H1 (cell line): ENCODE measurements around the gene ADD3. TPM values are rescaled to one million over a fixed set of nuclear protein-coding genes. Genes with fewer than 3 reads are reported as not detected.

Source experiments
- CTCF ChIA-PET: fragments of 300-600 bp; sonication (Branson Sonifier 250); formaldehyde crosslinking; loops from one replicate; lab custom pipeline; 2021; ENCODE audit not compliant: partially characterized antibody; lab: Charles Lee
- POLR2A ChIA-PET: fragments of 300-600 bp; sonication (Branson Sonifier 250); formaldehyde crosslinking; loops from one replicate; lab custom pipeline; 2021; ENCODE audit warnings: inconsistent platforms; ENCODE audit not compliant: partially characterized antibody; lab: Charles Lee
- DNase-seq, 2 experiments: peaks; one replicate each; pipeline versions ENCODE4 v3.0.0 to v3.0.0-alpha.2; 2010 to 2022; ENCODE audit warnings: low spot score in 2 of 2, low read depth in 1 of 2, mixed read lengths in 1 of 2
- FAIRE-seq: peaks from 2 replicates; lab custom pipeline; 2011; peaks lifted over from hg19 to GRCh38; lab: Jason Lieb, UNC
- H2AFZ ChIP-seq: 2 replicates; pipeline ENCODE4 v1.8.1; 2012; ENCODE audit warnings: low read length, inconsistent platforms
- H2AK5ac ChIP-seq: 2 replicates; pipeline ENCODE4 v1.6.1; 2013; ENCODE audit warnings: low read depth, low read length
- H2BK120ac ChIP-seq: replicated peaks from 2 replicates; pipeline ENCODE3; 2013; ENCODE audit warnings: low read depth, low read length, inconsistent platforms
- H2BK12ac ChIP-seq: 2 replicates; pipeline ENCODE4 v1.6.1; 2013; ENCODE audit warnings: low read depth, low read length
- H2BK15ac ChIP-seq: 2 replicates; pipeline ENCODE4 v1.6.1; 2013; ENCODE audit warnings: low read length
- H2BK20ac ChIP-seq: 2 replicates; pipeline ENCODE4 v1.6.1; 2013; ENCODE audit warnings: low read length
- H2BK5ac ChIP-seq: 2 replicates; pipeline ENCODE4 v1.6.1; 2013; ENCODE audit warnings: low read depth, low read length
- H3K14ac ChIP-seq: 2 replicates; pipeline ENCODE4 v1.6.1; 2013; ENCODE audit warnings: inconsistent platforms; ENCODE audit not compliant: insufficient read length
- H3K18ac ChIP-seq: 2 replicates; pipeline ENCODE4 v1.6.1; 2013; ENCODE audit warnings: low read length; ENCODE audit errors: extremely low read depth
- H3K23ac ChIP-seq: 2 replicates; pipeline ENCODE4 v1.6.1; 2013; ENCODE audit warnings: inconsistent platforms; ENCODE audit not compliant: insufficient read length
- H3K23me2 ChIP-seq: 2 replicates; pipeline ENCODE4 v1.6.1; 2013; ENCODE audit warnings: low read depth, low read length
- H3K27ac ChIP-seq: 2 replicates; pipeline ENCODE4 v1.6.1; 2011; ENCODE audit warnings: low read depth, low read length, inconsistent platforms
- H3K27me3 ChIP-seq, 4 experiments: replicated peaks in 1 of 4; 1 replicate in 1 of 4; 2 replicates in 3 of 4; pipeline versions ENCODE4 v1.6.1 to v1.8.1; 2011 to 2013; ENCODE audit warnings: low read length in 3 of 4, mild to moderate bottlenecking in 3 of 4, inconsistent platforms in 2 of 4, mixed read lengths in 2 of 4, moderate library complexity in 1 of 4; ENCODE audit not compliant: control insufficient read depth in 3 of 4, insufficient read depth in 3 of 4; ENCODE audit errors: extremely low read depth in 1 of 4
- H3K36me3 ChIP-seq, 4 experiments: 2 replicates each; pipeline versions ENCODE4 v1.6.1 to v1.8.1; 2011 to 2013; ENCODE audit warnings: mild to moderate bottlenecking in 4 of 4, low read length in 3 of 4, moderate library complexity in 2 of 4, control low read depth in 1 of 4, inconsistent platforms in 1 of 4; ENCODE audit not compliant: insufficient read depth in 4 of 4, control insufficient read depth in 2 of 4
- H3K4ac ChIP-seq: replicated peaks from 2 replicates; pipeline ENCODE3; 2013; ENCODE audit warnings: low read length, low read depth, mixed read lengths, inconsistent platforms; ENCODE audit not compliant: insufficient read length
- H3K4me1 ChIP-seq, 4 experiments: replicated peaks in 1 of 4; 1 replicate in 1 of 4; 2 replicates in 3 of 4; pipeline versions ENCODE4 v1.6.1 to v1.8.1; 2011 to 2013; ENCODE audit warnings: low read length in 3 of 4, inconsistent platforms in 2 of 4, mixed read lengths in 1 of 4; ENCODE audit not compliant: insufficient read depth in 4 of 4, control insufficient read depth in 3 of 4
- H3K4me2 ChIP-seq, 2 experiments: 2 replicates each; pipeline versions ENCODE4 v1.6.1 to v1.8.1; 2011 to 2013; ENCODE audit warnings: low read depth in 2 of 2, low read length in 2 of 2, control low read depth in 1 of 2, inconsistent platforms in 1 of 2, mild to moderate bottlenecking in 1 of 2; ENCODE audit not compliant: insufficient read depth in 1 of 2
- H3K4me3 ChIP-seq, 4 experiments: fragments of 200-600, 300-600 bp in 1 of 4; sonication (generic), shearing (Covaris generic), sonication (Bioruptor Twin) in 1 of 4; 2 replicates each; pipeline versions ENCODE4 v1.5.1 to v1.8.1; 2011 to 2016; ENCODE audit warnings: low read length in 4 of 4, low read depth in 3 of 4, control low read depth in 2 of 4, inconsistent platforms in 2 of 4, mild to moderate bottlenecking in 2 of 4, mixed read lengths in 1 of 4, moderate library complexity in 1 of 4; ENCODE audit not compliant: insufficient read depth in 2 of 4; ENCODE audit errors: extremely low read depth in 1 of 4
- H3K56ac ChIP-seq: replicated peaks from 2 replicates; pipeline ENCODE3; 2013; ENCODE audit warnings: low read depth, mild to moderate bottlenecking, mixed read lengths, low read length, inconsistent platforms; ENCODE audit not compliant: insufficient read length
- H3K79me1 ChIP-seq: 2 replicates; pipeline ENCODE4 v1.6.1; 2013; ENCODE audit warnings: low read depth, low read length, control low read depth
- H3K79me2 ChIP-seq, 2 experiments: 2 replicates each; pipeline versions ENCODE4 v1.6.1 to v1.8.1; 2012 to 2013; ENCODE audit warnings: low read length in 2 of 2, mild to moderate bottlenecking in 2 of 2, inconsistent platforms in 1 of 2; ENCODE audit not compliant: insufficient read depth in 2 of 2, control insufficient read depth in 1 of 2
- H3K9ac ChIP-seq, 4 experiments: replicated peaks in 1 of 4; 1 replicate in 1 of 4; 2 replicates in 3 of 4; pipeline versions ENCODE4 v1.6.1 to v1.8.1; 2011 to 2013; ENCODE audit warnings: low read depth in 3 of 4, low read length in 3 of 4, control low read depth in 2 of 4, mild to moderate bottlenecking in 2 of 4, moderate library complexity in 2 of 4, inconsistent platforms in 1 of 4; ENCODE audit errors: extremely low read depth in 1 of 4
- H3K9me3 ChIP-seq, 2 experiments: 2 replicates each; pipeline versions ENCODE4 v1.6.1 to v1.8.1; 2012 to 2013; ENCODE audit warnings: mild to moderate bottlenecking in 2 of 2, moderate library complexity in 2 of 2, control low read depth in 1 of 2, inconsistent platforms in 1 of 2, low read depth in 1 of 2, low read length in 1 of 2, mixed read lengths in 1 of 2; ENCODE audit not compliant: insufficient read depth in 2 of 2
- H4K20me1 ChIP-seq, 2 experiments: replicated peaks in 1 of 2; 2 replicates each; pipeline versions ENCODE3 to v1.8.1; 2011 to 2013; ENCODE audit warnings: inconsistent platforms in 2 of 2, low read length in 2 of 2, mild to moderate bottlenecking in 1 of 2; ENCODE audit not compliant: insufficient read depth in 2 of 2, control insufficient read depth in 1 of 2
- H4K5ac ChIP-seq: 2 replicates; pipeline ENCODE4 v1.6.1; 2013; ENCODE audit warnings: low read length, low read depth, mixed read lengths, inconsistent platforms; ENCODE audit not compliant: insufficient read length
- H4K8ac ChIP-seq: 2 replicates; pipeline ENCODE4 v1.8.0; 2013; ENCODE audit warnings: mild to moderate bottlenecking, moderate library complexity, low read length, inconsistent platforms; ENCODE audit not compliant: insufficient read depth; ENCODE audit errors: extremely low read depth
- H4K91ac ChIP-seq: replicated peaks from 2 replicates; pipeline ENCODE3; 2013; ENCODE audit warnings: low read length, mixed read lengths, inconsistent platforms; ENCODE audit not compliant: insufficient read length
- BACH1 ChIP-seq: IDR thresholded peaks from 2 replicates; pipeline ENCODE4 v1.6.1; 2012; ENCODE audit warnings: low read length, improper control_type of control experiment
- CREB1 ChIP-seq: IDR thresholded peaks from 2 replicates; pipeline ENCODE4 v1.6.1; 2012; ENCODE audit warnings: inconsistent platforms
- CTBP2 ChIP-seq: IDR thresholded peaks from 2 replicates; pipeline ENCODE4 v1.7.0; 2011; ENCODE audit warnings: borderline replicate concordance, mild to moderate bottlenecking, moderate library complexity, mixed read lengths, low read length; ENCODE audit not compliant: insufficient read depth, insufficient read length
- EZH2 ChIP-seq: fragments of 200-600 bp; sonication (generic); IDR thresholded peaks from 2 replicates; pipeline ENCODE4 v1.7.1; 2012; ENCODE audit warnings: low read depth, mild to moderate bottlenecking, moderate library complexity, low read length, inconsistent platforms; ENCODE audit not compliant: severe bottlenecking
- GABPA ChIP-seq: IDR thresholded peaks from 2 replicates; pipeline ENCODE4 v1.6.1; 2011; ENCODE audit warnings: mild to moderate bottlenecking, low read length, moderate library complexity, borderline replicate concordance; ENCODE audit not compliant: insufficient read depth
- GTF2F1 ChIP-seq: IDR thresholded peaks from 2 replicates; pipeline ENCODE4 v1.6.1; 2012; ENCODE audit warnings: low read depth, low read length, improper control_type of control experiment, borderline replicate concordance
- KDM4A ChIP-seq: IDR thresholded peaks from one replicate; pipeline ENCODE4 v1.7.1; 2012; ENCODE audit warnings: low read depth, mild to moderate bottlenecking, moderate library complexity, low read length, inconsistent platforms; ENCODE audit not compliant: severe bottlenecking
- POU5F1 ChIP-seq: IDR thresholded peaks from 2 replicates; pipeline ENCODE4 v1.6.1; 2011; ENCODE audit warnings: low read depth, mild to moderate bottlenecking, low read length, moderate library complexity
- SAP30 ChIP-seq: fragments of 300-600 bp; sonication (generic); IDR thresholded peaks from 2 replicates; pipeline ENCODE4 v1.7.1; 2012; ENCODE audit warnings: low read length, moderate library complexity, mild to moderate bottlenecking, inconsistent platforms; ENCODE audit not compliant: insufficient read depth, insufficient replicate concordance
- SUZ12 ChIP-seq: fragments of 200-600 bp; sonication (generic); IDR thresholded peaks from 2 replicates; pipeline ENCODE4 v1.6.1; 2012; ENCODE audit warnings: mild to moderate bottlenecking, inconsistent platforms, low read length, moderate library complexity, mixed read lengths
- WGBS, 2 experiments: shearing (Covaris generic) in 1 of 2; methylation state at CpG; one replicate each; pipeline versions ENCODE4 v1.1.6 to v1.1.7; 2013 to 2015; ENCODE audit warnings: low lambda C conversion rate in 2 of 2, mixed read lengths in 2 of 2, inconsistent platforms in 1 of 2, low coverage in 1 of 2, missing lambda C conversion rate in 1 of 2; ENCODE audit not compliant: insufficient replicate concordance in 2 of 2, insufficient coverage in 1 of 2, insufficient read length in 1 of 2; ENCODE audit errors: extremely low coverage in 1 of 2, missing lambda C conversion rate in 1 of 2; 5-methylcytosine and 5-hydroxymethylcytosine counted together
- polyA plus RNA-seq, 7 experiments: library from polyadenylated mRNA; depleted of rRNA in 3 of 7; stranded (reverse) in 5 of 7; unstranded in 2 of 7; fragments of >200 nt in 5 of 7; fragments of 200-250 nt in 2 of 7; gene quantifications; 1 replicate in 5 of 7; 2 replicates in 1 of 7; 4 replicates in 1 of 7; pipeline versions ENCODE4 v1.2.1 to v1.2.3, GENCODE V29; 2011 to 2013; ENCODE audit warnings: missing spikeins in 2 of 7, mixed read lengths in 2 of 7
- total RNA-seq: library from RNA; stranded (reverse); fragmentation: NEBNext Ultra II Directional; extraction: Animal tissue kit (Norgen Biotek cat#: 25700); gene quantifications from 2 replicates; pipeline ENCODE4 v1.2.1, GENCODE V29; 2021

Gene ADD3
- total and polyA plus RNA-seq, 2 of the 8 experiments (the other 6 are each of a cell fraction or from before 2014, with no cell fraction given): 44.7 to 85.6 TPM

DNA sequence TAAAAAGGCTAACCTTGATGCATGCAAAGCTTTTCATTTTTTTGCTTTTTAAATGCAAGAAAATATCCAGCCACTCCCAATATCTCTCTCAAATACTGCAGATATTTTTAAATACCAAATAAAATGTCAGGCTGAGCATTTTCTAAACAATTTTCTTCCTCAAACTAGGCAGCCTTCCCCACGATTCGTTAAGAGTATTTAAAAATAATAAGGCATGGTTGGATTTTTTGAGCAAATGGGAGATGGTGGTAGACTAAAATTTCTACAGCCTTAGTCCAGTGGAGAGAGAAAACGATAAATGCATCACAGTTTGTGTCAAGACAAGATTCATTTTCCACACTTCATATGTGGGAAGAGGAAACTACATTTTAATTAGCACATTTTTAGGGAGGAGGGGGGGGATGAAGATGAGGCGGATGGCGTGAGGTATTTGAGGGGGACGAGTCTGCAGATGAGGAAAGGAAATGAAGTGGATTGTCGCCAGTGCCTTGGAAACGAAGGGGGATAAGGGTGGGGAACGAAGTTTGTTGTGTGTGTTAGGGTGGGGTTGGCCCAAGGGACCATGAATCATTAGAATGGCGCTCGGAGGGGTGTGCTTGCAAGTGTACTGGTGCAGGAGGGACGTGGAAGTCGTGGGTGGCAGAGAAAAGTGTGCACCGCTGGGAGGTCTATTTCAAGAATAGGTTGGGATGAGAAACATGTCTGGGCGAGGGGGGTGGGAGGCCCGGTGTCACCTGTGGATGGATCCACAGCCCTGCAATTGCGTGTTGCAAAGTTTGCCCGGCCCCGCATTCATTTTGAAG is 1.2 kb upstream of the ADD3 start:
- Histone ChIP-seq H3K14ac (no peak overlapping the region), H4K20me1 (peaks cover 0 to 2% of the 10 kb centered on the region in 2 experiments), H2AK5ac (no peak overlapping the region), H2BK12ac (peak overlapping the region; percentile 27; the same call in 1 of the 2 replicates), H3K79me2 (peaks cover 9 to 30% of the 10 kb centered on the region in 2 experiments; a peak in 3 of 4 replicates), H3K4ac (no peak overlapping the region), H3K4me3 (peak overlapping the region; percentile 65 to 90 (median 66)), H3K4me2 (peak overlapping the region; percentile 94 to 96), H3K27me3 (no peaks in the 10 kb centered on the region), H3K27ac (peak overlapping the region; percentile 81; the same call in 1 of the 2 replicates), H2BK15ac (no peak overlapping the region; the same call in 1 of the 2 replicates), H3K4me1 (peaks cover 9 to 26% (median 13%) of the 10 kb centered on the region in 4 experiments; a peak in 6 of 7 replicates), H3K9me3 (no peaks in the 10 kb centered on the region), H2BK5ac (peak overlapping the region; percentile 71; the same call in 1 of the 2 replicates), H2BK120ac (no peak overlapping the region), H2AFZ (no peak overlapping the region), H3K18ac (peak overlapping the region; percentile 72; the same call in 1 of the 2 replicates), H3K23ac (no peak overlapping the region), H4K91ac (peak overlapping the region; percentile 12), H3K56ac (no peak overlapping the region), H4K5ac (peak overlapping the region; percentile 92), H3K9ac (peak overlapping the region in 3 of 4 experiments; percentile 63 to 86 (median 76); a peak in 6 of 7 replicates), H3K79me1 (no peaks in the 10 kb centered on the region; the same call in 1 of the 2 replicates), H3K23me2 (peaks cover 17% of the 10 kb centered on the region), H4K8ac (peak overlapping the region; percentile 94), H3K36me3 (no peaks in the 10 kb centered on the region), H2BK20ac (no peak overlapping the region)
- WGBS, 2 experiments: 22% methylated on average over 19 of the region's 19 CpGs; no CpG with 5 or more reads in 1 of the 2 experiments
- DNase-seq (no peak), FAIRE-seq (no peak)
- ChIA-PET POLR2A (interaction anchor here (0.8 to 3.2 kb wide), 7 partner anchors 8 to 86 kb away, joined by 3 to 16 read pairs (median 4); no protein-coding TSS in a partner anchor), CTCF (interaction anchor here (0.8 to 5.4 kb wide), 10 partner anchors 9 to 218 kb away, joined by 3 to 34 read pairs (median 4); no protein-coding TSS in a partner anchor)
- no peak for TF ChIP-seq GTF2F1
- TF ChIP-seq GABPA: no peak
- TF ChIP-seq CTBP2: no peak
- TF ChIP-seq CREB1: no peak
- no peak for TF ChIP-seq EZH2
- TF ChIP-seq KDM4A: no peak
- TF ChIP-seq BACH1: no peak
- no peak for TF ChIP-seq POU5F1
- no peak for TF ChIP-seq SUZ12
- TF ChIP-seq SAP30: no peak
